Measurements from ENCODE around the gene PHACTR1.

Gene PHACTR1

DNA sequence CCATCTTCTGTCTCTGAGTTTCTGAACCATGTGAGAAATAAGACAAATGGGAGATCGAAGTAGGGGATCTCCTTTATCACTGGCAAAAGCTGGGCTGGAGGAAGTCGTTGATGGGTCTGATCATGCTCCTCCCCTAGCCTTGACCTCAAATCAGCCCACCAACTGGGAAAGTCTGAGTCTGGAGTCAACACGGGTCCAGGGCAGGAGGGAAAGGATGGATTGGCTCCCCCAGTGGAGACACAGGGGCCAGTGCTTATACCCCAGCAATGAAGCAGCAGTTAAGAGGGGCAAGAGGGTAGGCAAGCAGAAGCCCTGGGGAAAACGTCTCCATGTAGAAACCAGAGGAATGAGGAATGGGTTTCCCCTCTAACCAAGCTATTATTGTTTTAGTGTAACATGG lies 459.2 kb downstream of the PHACTR1 start:
- peaks cover 29% of the 10 kb centered on the region; the same call in 1 of the 2 replicates for H3K4me1 ChIP-seq (ENCODE audit: insufficient read depth, low read length)
- no peak overlapping the region for H3K9ac ChIP-seq (ENCODE audit: low read depth, low read length)
- H3K4me3 ChIP-seq (ENCODE audit: low read length): no peak overlapping the region
- H3K27me3 ChIP-seq (ENCODE audit: insufficient read depth, low read length): no peaks in the 10 kb centered on the region
- H3K36me3 ChIP-seq (ENCODE audit: insufficient read depth, low read depth, low read length): no peaks in the 10 kb centered on the region
- H3K9me3 ChIP-seq (ENCODE audit: insufficient read depth, low read depth, low read length): no peaks in the 10 kb centered on the region
- H3K27ac ChIP-seq (ENCODE audit: low read length): no peak overlapping the region

DNA sequence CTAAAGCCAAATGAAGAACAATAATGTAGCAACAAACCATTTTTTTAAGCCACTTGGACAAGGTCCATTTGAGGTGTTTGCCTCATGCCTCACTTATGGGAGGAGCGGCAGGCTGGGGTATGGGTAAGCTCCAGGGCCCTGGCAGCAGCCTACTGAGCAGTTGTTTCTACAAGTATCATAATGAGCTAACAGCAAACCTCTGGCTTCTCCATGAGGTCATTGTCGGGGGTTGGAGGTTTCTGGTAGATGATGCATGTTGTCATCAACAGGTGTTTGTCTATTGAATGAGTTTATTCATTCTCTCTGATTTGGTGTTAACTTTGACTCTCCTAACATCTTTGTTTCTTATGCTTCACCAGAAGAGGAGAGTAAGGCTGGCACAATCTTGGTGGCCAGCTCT lies 461.1 kb downstream of the PHACTR1 start:
- Histone ChIP-seq H3K9me3 (ENCODE audit: insufficient read depth, low read depth, low read length) (no peaks in the 10 kb centered on the region), H3K36me3 (ENCODE audit: insufficient read depth, low read depth, low read length) (no peaks in the 10 kb centered on the region), H3K27me3 (ENCODE audit: insufficient read depth, low read length) (no peaks in the 10 kb centered on the region), H3K4me1 (ENCODE audit: insufficient read depth, low read length) (peaks cover 25% of the 10 kb centered on the region; the same call in 1 of the 2 replicates), H3K27ac (ENCODE audit: low read length) (no peak overlapping the region), H3K9ac (ENCODE audit: low read depth, low read length) (no peak overlapping the region), H3K4me3 (ENCODE audit: low read length) (no peak overlapping the region)

- Histone ChIP-seq H3K36me3 (ENCODE audit: insufficient read depth, low read depth, low read length) (no peaks in the 10 kb centered on the region), H3K27ac (ENCODE audit: low read length) (no peak overlapping the region), H3K4me3 (ENCODE audit: low read length) (no peak overlapping the region), H3K9me3 (ENCODE audit: insufficient read depth, low read depth, low read length) (no peaks in the 10 kb centered on the region), H3K4me1 (ENCODE audit: insufficient read depth, low read length) (peaks cover 24% of the 10 kb centered on the region; the same call in 1 of the 2 replicates), H3K9ac (ENCODE audit: low read depth, low read length) (no peak overlapping the region), H3K27me3 (ENCODE audit: insufficient read depth, low read length) (no peaks in the 10 kb centered on the region)
These were observed 461.5 kb downstream of the PHACTR1 start for GRCh38 chr6:13178107-13178506.

DNA sequence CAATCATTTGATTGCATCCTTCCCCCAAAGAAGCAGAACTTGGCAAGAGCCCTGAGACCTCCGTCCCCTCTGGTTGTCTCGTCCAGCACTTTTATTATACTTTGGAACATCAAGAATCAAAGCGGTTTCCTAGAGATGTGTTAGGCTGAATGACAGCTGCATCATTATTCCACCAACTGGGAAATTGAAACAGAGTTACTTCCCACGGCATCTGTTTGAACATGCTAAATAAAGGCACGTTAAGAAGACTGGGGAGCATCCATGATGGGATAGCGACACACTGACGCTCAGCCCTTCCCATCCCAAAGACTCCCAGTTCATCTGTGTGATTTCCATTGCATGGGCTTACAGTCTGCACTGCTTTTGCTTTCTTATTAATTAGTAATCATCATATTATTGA lies 464.0 kb downstream of the PHACTR1 start:
- H3K4me3 ChIP-seq (ENCODE audit: low read length): no peak overlapping the region
- H3K27me3 ChIP-seq (ENCODE audit: insufficient read depth, low read length): no peaks in the 10 kb centered on the region
- H3K27ac ChIP-seq (ENCODE audit: low read length): no peak overlapping the region
- H3K36me3 ChIP-seq (ENCODE audit: insufficient read depth, low read depth, low read length): no peaks in the 10 kb centered on the region
- H3K4me1 ChIP-seq (ENCODE audit: insufficient read depth, low read length): peaks cover 7% of the 10 kb centered on the region; the same call in 1 of the 2 replicates
- no peak overlapping the region for H3K9ac ChIP-seq (ENCODE audit: low read depth, low read length)
- no peaks in the 10 kb centered on the region for H3K9me3 ChIP-seq (ENCODE audit: insufficient read depth, low read depth, low read length)

- Histone ChIP-seq H3K4me3 (ENCODE audit: low read length) (no peak overlapping the region), H3K9me3 (ENCODE audit: insufficient read depth, low read depth, low read length) (no peaks in the 10 kb centered on the region), H3K27me3 (ENCODE audit: insufficient read depth, low read length) (no peaks in the 10 kb centered on the region), H3K36me3 (ENCODE audit: insufficient read depth, low read depth, low read length) (no peaks in the 10 kb centered on the region), H3K27ac (ENCODE audit: low read length) (no peak overlapping the region), H3K9ac (ENCODE audit: low read depth, low read length) (no peak overlapping the region), H3K4me1 (ENCODE audit: insufficient read depth, low read length) (peaks cover under 1% of the 10 kb centered on the region; the same call in 1 of the 2 replicates)
These were observed 464.8 kb downstream of the PHACTR1 start for GRCh38 chr6:13181393-13181792.

DNA sequence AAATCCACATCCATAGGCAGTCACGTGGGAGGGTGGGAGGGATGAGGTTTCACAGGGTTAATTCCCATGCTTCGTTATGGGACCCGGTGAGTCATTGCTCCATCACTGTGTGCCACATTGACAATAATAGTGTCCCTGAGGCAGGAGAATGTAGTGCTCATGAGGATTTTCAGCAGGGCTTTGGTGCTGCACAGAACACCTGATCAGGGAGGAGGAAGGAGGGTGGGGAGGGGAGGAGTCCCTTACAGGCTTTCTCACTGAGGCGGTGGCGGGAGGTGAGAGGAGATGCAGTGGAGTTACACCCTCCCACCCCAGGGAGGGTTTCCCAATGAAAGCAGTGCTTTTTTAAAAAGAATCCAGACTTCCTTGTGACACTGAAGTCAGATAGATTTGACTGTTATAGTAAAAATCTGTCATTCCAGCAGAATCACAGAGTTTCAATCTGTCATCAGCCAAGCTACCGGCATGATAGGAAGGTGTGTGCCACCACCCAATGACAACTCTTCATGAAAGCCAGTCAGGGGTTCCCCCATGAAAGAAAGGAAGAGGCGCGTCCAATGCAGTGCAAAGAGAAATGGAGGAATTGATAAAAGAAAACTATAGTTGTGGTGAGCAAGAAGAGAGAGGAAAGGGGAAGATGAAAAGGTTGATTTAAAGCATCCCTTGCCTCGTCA lies 467.0 kb downstream of the PHACTR1 start:
- no peaks in the 10 kb centered on the region for H3K4me1 ChIP-seq (ENCODE audit: insufficient read depth, low read length)
- no peaks in the 10 kb centered on the region for H3K9me3 ChIP-seq (ENCODE audit: insufficient read depth, low read depth, low read length)
- H3K27me3 ChIP-seq (ENCODE audit: insufficient read depth, low read length): no peaks in the 10 kb centered on the region
- no peak overlapping the region for H3K27ac ChIP-seq (ENCODE audit: low read length)
- no peaks in the 10 kb centered on the region for H3K36me3 ChIP-seq (ENCODE audit: insufficient read depth, low read depth, low read length)
- H3K4me3 ChIP-seq (ENCODE audit: low read length): no peak overlapping the region
- H3K9ac ChIP-seq (ENCODE audit: low read depth, low read length): no peak overlapping the region

GRCh38 chr6:13184089-13184468 lies 467.5 kb downstream of the PHACTR1 start:
- no peak overlapping the region for H3K4me3 ChIP-seq (ENCODE audit: low read length)
- no peaks in the 10 kb centered on the region for H3K36me3 ChIP-seq (ENCODE audit: insufficient read depth, low read depth, low read length)
- no peaks in the 10 kb centered on the region for H3K4me1 ChIP-seq (ENCODE audit: insufficient read depth, low read length)
- no peaks in the 10 kb centered on the region for H3K9me3 ChIP-seq (ENCODE audit: insufficient read depth, low read depth, low read length)
- H3K9ac ChIP-seq (ENCODE audit: low read depth, low read length): no peak overlapping the region
- no peaks in the 10 kb centered on the region for H3K27me3 ChIP-seq (ENCODE audit: insufficient read depth, low read length)
- H3K27ac ChIP-seq (ENCODE audit: low read length): no peak overlapping the region

GRCh38 chr6:13184547-13184946 lies 468.0 kb downstream of the PHACTR1 start:
- Histone ChIP-seq H3K27me3 (ENCODE audit: insufficient read depth, low read length) (no peaks in the 10 kb centered on the region), H3K27ac (ENCODE audit: low read length) (no peak overlapping the region), H3K4me3 (ENCODE audit: low read length) (no peak overlapping the region), H3K4me1 (ENCODE audit: insufficient read depth, low read length) (no peaks in the 10 kb centered on the region), H3K36me3 (ENCODE audit: insufficient read depth, low read depth, low read length) (no peaks in the 10 kb centered on the region), H3K9me3 (ENCODE audit: insufficient read depth, low read depth, low read length) (no peaks in the 10 kb centered on the region), H3K9ac (ENCODE audit: low read depth, low read length) (no peak overlapping the region)

GRCh38 chr6:13186861-13187260 lies 470.3 kb downstream of the PHACTR1 start:
- no peak overlapping the region for H3K27ac ChIP-seq (ENCODE audit: low read length)
- H3K36me3 ChIP-seq (ENCODE audit: insufficient read depth, low read depth, low read length): no peaks in the 10 kb centered on the region
- H3K4me1 ChIP-seq (ENCODE audit: insufficient read depth, low read length): peaks cover 3% of the 10 kb centered on the region; the same call in 1 of the 2 replicates
- no peak overlapping the region for H3K9ac ChIP-seq (ENCODE audit: low read depth, low read length)
- H3K9me3 ChIP-seq (ENCODE audit: insufficient read depth, low read depth, low read length): no peaks in the 10 kb centered on the region
- no peak overlapping the region for H3K4me3 ChIP-seq (ENCODE audit: low read length)
- no peaks in the 10 kb centered on the region for H3K27me3 ChIP-seq (ENCODE audit: insufficient read depth, low read length)

DNA sequence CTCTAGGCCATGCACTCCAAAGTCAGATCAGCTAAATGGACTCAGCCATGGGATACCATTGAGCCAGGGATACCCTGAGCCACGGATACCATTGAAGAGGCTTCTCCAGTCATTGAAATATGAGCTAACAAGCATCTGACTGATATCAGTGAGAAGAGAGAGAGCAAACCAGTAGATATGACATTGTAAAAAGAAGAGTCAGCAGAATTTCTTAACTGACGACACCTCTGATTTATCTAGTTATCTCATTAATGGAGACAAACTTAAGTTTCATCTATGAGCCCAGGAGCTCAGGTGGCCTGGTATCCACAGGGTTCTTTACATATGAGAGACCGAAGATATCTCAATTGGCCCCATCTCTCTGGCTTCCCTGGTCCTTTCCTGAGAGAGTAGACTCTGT lies 471.1 kb downstream of the PHACTR1 start:
- no peak overlapping the region for H3K27ac ChIP-seq (ENCODE audit: low read length)
- H3K9me3 ChIP-seq (ENCODE audit: insufficient read depth, low read depth, low read length): no peaks in the 10 kb centered on the region
- H3K36me3 ChIP-seq (ENCODE audit: insufficient read depth, low read depth, low read length): no peaks in the 10 kb centered on the region
- H3K4me1 ChIP-seq (ENCODE audit: insufficient read depth, low read length): peaks cover 3% of the 10 kb centered on the region; the same call in 1 of the 2 replicates
- no peak overlapping the region for H3K9ac ChIP-seq (ENCODE audit: low read depth, low read length)
- no peaks in the 10 kb centered on the region for H3K27me3 ChIP-seq (ENCODE audit: insufficient read depth, low read length)
- H3K4me3 ChIP-seq (ENCODE audit: low read length): no peak overlapping the region

- Histone ChIP-seq H3K27ac (ENCODE audit: low read length) (no peak overlapping the region), H3K27me3 (ENCODE audit: insufficient read depth, low read length) (no peaks in the 10 kb centered on the region), H3K9me3 (ENCODE audit: insufficient read depth, low read depth, low read length) (no peaks in the 10 kb centered on the region)
These were observed 471.7 kb downstream of the PHACTR1 start for GRCh38 chr6:13188306-13188705.

GRCh38 chr6:13189710-13190109 lies 473.1 kb downstream of the PHACTR1 start:
- no peak overlapping the region for H3K4me3 ChIP-seq (ENCODE audit: low read length)
- no peaks in the 10 kb centered on the region for H3K36me3 ChIP-seq (ENCODE audit: insufficient read depth, low read depth, low read length)
- no peaks in the 10 kb centered on the region for H3K27me3 ChIP-seq (ENCODE audit: insufficient read depth, low read length)
- H3K27ac ChIP-seq (ENCODE audit: low read length): no peak overlapping the region
- H3K9me3 ChIP-seq (ENCODE audit: insufficient read depth, low read depth, low read length): no peaks in the 10 kb centered on the region
- H3K9ac ChIP-seq (ENCODE audit: low read depth, low read length): no peak overlapping the region
- H3K4me1 ChIP-seq (ENCODE audit: insufficient read depth, low read length): peaks cover 3% of the 10 kb centered on the region; the same call in 1 of the 2 replicates

More at GRCh38 chr6:13188306-13188705, 471.7 kb downstream of the PHACTR1 start:
- Histone ChIP-seq H3K4me3 (ENCODE audit: low read length) (no peak overlapping the region), H3K36me3 (ENCODE audit: insufficient read depth, low read depth, low read length) (no peaks in the 10 kb centered on the region), H3K4me1 (ENCODE audit: insufficient read depth, low read length) (peaks cover 3% of the 10 kb centered on the region; the same call in 1 of the 2 replicates), H3K9ac (ENCODE audit: low read depth, low read length) (no peak overlapping the region)
